GM12864 (cell line): ENCODE results near the gene PARD6G.
"Not testable (repeated sequence)": the region's sequence is repeated elsewhere in the genome, so short reads cannot be mapped to it uniquely, and the experiment has no call there.

ENCODE experiments used
- DNase-seq: peaks from one replicate; pipeline ENCODE4 v3.0.0-alpha.2; 2011; ENCODE audit warnings: low read depth
- H3K4me3 ChIP-seq: 2 replicates; pipeline ENCODE4 v1.5.1; 2011; ENCODE audit warnings: mild to moderate bottlenecking, low read depth, low read length, control low read depth
- CTCF ChIP-seq: IDR thresholded peaks from 2 replicates; pipeline ENCODE4 v1.5.1; 2011; ENCODE audit warnings: low read depth, mild to moderate bottlenecking, moderate library complexity, low read length, control low read depth, inconsistent platforms; ENCODE audit errors: missing control alignments

The PARD6G gene

GRCh38 chr18:80227472-80227871 lies 19.8 kb downstream of the PARD6G start:
- TF ChIP-seq CTCF, result no peak
- no peak overlapping the region for H3K4me3 ChIP-seq
- no peak for DNase-seq

GRCh38 chr18:80225685-80226084 lies 21.6 kb downstream of the PARD6G start:
- no peak overlapping the region for H3K4me3 ChIP-seq
- DNase-seq, result no peak
- no peak for TF ChIP-seq CTCF

GRCh38 chr18:80223581-80224148 lies 23.6 kb downstream of the PARD6G start:
- no peak overlapping the region for H3K4me3 ChIP-seq
- TF ChIP-seq CTCF, result no peak
- DNase-seq, result no peak

GRCh38 chr18:80219488-80219887 lies 27.8 kb downstream of the PARD6G start:
- H3K4me3 ChIP-seq, DNase-seq: not testable (repeated sequence)

- TF ChIP-seq CTCF, result no peak
- DNase-seq, result no peak
- no peak overlapping the region for H3K4me3 ChIP-seq
These were observed 28.7 kb downstream of the PARD6G start for GRCh38 chr18:80218341-80219227.

- H3K4me3 ChIP-seq, result no peak overlapping the region
- DNase-seq, result no peak
- TF ChIP-seq CTCF, result no peak
These were observed 34.1 kb downstream of the PARD6G start for GRCh38 chr18:80213182-80213581.

GRCh38 chr18:80210312-80211083 lies 36.8 kb downstream of the PARD6G start:
- H3K4me3 ChIP-seq, result no peak overlapping the region
- no peak for DNase-seq
- no peak for TF ChIP-seq CTCF
